ENCODE measurements around the gene BAHCC1. TPM values are rescaled to one million over a fixed set of nuclear protein-coding genes. Genes with fewer than 3 reads are reported as not detected.
A peak's percentile ranks its signal among the peaks of the same experiment; 100 is the strongest.

BAHCC1 gene
- total RNA-seq, 1 donor from 2014 or later = 13.7 TPM

DNA sequence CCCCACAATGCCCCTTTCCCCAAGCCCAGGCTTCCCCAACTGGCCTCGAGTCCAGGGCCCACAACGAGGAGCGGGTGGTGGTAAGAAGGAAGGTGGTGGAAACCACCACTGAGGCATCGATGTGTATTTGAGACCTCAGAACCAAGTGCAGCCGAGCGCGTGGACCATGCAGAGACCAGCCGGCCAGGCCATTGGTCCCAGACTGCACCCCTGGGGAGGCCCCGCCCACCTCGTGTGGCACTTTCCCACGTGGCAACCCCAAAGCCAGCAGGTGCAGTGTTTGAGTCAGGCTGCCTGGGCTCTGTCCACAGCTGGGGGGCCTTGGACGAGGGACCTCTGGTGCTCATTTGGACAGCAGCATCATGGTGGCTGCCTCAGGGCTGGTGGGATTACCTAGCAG, 28.1 kb upstream of the BAHCC1 start:
- DNase-seq = no peak

DNA sequence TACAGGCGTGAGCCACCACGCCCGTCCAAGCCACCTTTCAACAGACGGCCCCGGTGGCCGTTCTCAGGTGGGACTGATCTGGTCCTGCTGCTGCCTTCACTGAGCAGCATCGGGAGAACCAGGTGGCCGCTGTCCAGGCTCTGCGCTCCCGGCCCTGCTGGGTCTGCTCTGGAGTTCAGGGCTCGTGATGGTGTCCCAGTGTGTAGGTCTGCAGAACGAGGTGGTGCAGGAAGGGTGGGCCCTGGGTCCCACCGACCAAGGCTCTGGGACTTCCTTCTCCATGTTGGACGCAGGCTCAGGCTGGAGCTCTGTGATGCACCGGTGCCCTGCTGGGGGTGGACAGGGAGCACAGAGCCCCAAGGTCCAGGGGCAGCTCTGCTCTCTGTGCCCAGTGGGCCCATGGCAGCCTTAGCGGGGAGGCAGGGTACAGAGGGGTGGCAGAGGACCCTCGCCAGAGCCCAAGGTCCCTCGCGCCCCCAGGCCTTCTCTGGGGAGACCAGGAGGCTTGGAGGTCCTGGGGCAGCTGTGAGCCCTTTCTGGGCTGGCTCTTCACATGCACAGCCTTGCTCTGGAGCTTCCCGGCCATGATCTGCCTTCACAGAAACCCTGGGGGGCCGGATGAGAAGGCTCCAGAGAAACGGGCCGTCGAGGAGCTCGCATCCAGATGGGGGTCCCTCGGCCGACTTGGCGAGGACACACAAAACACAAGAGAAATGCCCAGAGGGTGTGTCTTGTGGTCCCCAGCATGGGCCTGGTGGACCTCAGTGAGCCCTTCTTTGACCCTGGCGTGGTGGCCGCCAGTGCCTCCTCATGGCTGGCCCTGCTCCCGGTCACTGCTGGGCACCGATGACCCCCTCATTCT, 26.9 kb upstream of the BAHCC1 start:
- no peak for DNase-seq

DNA sequence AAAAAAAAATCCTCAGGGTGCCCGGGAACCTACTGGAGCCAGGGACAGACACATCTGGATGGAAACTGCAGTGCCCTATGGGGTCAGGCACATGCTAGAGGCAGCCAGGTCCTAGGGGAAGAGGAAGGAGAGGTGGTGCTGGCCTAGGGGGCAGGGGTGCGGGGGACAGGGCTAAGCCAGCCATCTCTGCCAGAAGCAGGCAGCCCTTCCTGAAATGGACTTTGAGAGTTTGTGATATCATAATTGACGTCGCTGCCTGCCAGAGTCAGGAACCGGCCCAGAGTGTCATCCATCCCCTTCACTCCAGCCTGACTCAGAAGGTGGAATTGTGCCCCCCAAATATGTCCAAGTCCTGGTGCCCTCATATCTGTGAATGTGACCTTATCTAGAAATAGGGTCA, 25.0 kb upstream of the BAHCC1 start:
- no peak for DNase-seq

DNA sequence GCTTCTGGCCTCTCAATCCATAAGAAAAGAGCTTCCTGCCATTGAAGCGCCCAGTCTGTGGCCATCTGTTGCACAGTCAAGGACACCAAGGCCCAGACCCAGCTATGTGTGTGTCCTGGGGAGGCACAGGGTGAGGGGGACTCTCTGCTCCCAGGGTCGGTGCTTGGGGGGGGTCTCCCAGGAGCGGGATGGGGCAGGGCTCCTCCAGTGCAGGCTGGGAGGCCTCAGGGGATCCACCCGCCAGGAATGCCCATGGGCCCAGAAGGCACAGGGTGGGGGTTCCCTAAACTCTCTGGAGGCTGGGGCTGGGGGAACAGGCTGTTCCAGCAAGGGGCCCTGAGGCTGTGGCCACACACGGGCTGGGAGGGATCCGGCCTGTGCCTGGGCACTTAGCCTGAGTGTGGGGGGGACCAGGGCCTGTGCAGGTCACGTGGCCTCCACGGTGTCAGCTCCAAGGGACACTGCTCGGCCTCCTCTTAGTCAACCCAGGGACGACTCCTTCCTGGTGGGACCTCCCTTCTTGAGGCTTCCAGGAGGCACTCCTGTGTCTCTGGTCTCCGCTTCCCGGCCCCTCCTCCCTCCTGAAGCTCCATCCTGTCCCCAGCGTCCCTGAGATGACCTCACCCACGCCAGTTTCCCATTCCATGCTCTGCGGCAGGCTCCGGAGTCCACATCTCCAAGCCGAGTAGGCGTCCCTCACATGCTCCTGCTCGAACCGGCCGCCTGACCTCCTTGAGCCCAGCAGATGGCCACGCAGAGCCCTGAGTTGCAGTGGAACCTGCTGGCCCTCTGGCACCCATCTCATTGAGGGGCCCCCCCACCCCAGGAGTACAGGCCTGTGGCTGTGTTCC, 23.1 kb upstream of the BAHCC1 start:
- DNase-seq = peak; percentile 50

DNA sequence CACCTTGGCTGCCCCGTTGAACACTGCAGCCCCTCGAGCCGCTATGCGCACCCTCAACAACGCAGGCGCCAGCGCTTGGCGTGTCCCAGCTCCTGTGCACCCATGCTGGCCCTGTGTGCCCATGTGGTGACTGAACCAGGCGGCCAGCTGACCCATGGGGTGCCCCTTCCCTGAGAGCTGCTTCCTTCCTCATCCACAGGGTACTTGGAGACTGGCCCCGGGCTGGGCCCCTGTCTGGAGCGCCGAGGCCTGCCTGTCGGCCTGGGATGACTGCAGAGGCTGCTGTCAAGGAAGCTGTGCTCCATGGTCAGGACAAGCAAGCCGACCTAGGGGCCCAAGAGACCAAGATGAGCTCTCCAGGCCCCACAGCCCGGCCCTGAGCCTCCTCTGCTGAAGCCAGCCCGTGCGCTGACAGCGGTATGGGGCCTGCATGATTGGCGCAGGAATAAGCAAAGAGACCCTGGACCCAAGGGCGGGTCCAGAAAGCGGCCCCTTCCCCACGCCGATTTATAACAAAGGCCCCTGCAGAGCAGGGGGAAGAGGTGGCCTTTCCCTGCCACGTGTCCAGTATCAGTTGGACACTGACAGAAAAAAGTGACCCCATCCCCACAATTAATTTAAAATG, 21.6 kb upstream of the BAHCC1 start:
- DNase-seq = no peak

DNA sequence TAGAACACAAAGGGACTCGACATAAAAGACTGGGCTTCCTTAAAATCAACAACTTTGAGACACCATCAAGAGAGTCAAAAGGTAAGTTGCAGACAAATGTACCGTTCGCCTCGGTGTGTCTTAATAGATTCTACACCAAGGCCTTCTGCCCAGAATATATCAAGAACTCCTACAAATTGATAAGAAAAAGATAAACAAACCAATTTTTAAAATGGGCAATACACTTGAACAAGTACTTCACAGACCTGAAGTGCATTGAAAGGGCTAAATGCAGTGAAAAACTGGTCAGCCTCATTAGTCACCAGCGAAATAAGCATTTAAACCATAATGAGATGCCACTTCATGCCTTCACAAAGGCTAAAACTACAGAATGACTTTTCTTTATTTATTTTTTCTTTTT, 20.4 kb upstream of the BAHCC1 start:
- DNase-seq = no peak

DNA sequence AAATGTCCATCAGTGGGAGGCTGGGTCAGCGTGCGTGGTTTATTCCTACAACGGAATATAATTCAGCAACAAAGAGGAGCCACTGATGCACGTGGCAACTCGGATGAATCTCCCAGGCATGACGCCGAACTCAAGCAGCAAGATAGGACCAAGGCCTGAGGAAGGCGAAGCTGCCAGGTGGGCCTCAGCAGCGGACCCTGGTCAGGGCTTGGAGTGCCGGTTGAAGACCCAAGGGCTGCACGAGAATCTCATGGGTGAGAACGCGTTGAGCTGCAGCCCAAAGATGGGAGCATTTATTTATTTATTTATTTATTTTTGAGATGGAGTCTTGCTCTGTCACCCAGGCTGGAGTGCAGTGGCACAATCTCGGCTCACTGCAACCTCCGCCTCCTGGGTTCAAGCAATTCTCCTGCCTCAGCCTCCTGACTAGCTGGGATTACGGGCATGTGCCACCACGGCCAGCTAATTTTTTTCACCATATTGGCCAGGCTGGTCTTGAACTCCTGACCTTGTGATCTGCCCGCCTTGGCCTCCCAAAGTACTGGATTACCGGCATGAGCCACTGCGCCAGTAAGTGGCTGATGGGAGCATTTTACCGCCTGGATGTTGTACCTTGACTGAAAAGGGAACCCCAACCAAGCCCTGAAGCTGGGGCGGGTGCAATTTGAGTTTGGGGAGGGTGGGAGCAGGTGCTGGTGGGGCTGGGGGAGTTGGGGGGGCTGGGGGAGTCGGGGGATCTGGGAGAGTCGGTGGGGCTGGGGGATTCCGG, 18.1 kb upstream of the BAHCC1 start:
- no peak for DNase-seq

DNA sequence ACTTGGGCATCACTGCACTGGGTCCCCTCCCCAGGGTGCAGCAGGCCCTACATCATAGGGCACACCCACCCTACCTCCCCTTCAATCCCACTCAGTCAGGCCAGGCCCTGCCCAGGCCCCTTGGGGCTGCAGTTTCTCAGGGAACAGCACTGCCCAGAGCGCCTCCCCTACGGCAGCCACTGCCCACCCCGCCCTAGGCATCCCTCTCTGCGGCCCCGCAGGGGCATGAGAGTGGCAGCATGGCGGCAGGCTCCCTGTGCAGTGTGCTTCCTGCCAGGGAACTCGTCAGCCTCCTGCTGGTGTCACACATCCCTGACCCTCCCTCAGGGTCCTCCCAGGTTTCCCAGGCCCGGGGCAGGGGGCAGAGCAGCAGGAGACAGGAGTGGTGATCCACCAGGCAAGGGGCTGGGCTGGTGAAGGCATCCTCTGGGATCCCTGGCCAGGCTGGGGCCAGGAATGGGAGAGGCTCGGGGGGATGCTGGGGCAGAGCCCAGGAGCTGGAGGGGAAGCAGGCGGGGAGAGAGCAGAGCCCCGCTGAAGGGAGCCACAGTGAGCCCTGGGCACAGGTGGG, 16.2 kb upstream of the BAHCC1 start:
- no peak for DNase-seq

DNA sequence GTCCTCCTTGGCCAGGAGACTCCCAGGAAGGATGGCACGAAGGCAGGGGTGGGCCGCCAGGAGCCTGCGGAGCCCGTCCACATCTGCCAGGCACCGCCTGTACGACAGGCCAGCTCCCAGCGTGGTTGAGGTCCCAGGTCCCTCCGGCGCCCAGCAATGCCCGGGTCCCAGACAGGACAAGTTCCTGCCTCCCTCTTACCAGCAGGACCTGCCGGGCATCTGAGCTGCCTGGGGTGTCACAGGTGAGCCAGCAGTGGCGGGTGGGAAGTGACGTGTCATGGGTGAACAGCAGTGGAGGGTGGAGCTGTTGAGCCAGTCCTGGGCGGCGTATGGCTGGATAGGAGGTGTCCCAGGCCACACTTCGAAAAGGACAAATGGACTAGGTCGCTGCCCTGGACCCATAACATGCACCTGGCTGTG, 15.7 kb upstream of the BAHCC1 start:
- DNase-seq = no peak

DNA sequence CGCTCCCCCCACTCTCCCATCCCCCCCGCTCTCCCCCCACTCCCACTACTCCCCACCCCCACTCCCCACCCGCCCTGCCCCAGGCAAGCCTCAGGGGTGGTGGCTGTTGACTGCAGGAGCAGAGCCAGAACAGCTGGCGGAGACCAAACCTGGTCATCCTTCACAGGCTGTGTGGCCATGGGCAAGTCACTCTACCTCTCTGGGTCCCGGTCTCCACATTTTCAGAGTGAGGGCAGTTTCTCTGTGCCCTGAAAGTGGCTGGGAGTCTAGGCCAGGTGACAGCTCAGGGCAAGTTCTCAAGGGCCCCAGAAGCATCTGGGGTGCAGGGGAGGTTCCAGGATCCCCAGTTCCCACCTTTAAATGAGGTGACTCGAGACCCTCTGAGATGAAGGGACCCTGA, 15.1 kb upstream of the BAHCC1 start:
- DNase-seq = no peak

DNA sequence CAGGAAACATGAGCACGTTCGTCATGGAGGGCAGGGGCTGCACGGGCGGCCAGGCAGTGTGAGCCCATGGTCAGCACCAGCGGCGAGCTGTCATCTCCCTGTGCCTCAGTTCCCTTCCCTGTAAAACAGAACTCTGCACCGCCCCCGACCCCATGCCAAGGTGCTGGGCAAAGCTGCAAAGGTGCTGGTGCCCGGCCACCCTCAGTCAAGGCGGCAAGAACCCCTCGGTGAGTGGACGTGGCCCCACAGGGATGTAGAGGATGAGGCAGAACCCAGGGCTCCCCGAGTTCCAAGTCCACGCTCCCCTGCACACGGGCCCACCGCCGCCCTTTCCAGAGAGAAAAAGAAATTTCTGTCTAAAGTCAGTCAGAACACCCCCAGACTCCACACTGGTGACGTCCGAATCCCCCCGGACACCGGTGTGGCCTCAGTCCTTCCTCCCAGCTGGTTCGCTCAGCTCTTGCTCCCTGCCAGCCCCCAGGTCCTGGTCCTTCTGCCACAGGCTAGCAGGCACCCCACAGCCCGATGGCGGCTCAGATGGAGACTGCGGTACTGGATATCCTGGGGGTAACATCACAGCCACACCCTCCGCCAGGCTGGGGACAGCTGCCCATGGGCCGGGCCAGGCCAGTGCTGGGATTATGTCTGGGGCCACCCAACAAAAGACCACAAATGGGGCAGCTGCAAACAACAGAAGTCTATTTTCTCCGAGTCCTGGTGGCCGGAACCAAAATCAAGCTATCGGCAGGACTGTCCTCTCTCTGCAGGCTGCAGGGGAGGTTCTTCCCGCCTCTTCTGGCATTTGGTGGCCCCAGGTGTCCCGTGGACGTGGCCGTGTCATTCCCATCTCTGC, 14.4 kb upstream of the BAHCC1 start:
- peak; percentile 79 for DNase-seq

DNA sequence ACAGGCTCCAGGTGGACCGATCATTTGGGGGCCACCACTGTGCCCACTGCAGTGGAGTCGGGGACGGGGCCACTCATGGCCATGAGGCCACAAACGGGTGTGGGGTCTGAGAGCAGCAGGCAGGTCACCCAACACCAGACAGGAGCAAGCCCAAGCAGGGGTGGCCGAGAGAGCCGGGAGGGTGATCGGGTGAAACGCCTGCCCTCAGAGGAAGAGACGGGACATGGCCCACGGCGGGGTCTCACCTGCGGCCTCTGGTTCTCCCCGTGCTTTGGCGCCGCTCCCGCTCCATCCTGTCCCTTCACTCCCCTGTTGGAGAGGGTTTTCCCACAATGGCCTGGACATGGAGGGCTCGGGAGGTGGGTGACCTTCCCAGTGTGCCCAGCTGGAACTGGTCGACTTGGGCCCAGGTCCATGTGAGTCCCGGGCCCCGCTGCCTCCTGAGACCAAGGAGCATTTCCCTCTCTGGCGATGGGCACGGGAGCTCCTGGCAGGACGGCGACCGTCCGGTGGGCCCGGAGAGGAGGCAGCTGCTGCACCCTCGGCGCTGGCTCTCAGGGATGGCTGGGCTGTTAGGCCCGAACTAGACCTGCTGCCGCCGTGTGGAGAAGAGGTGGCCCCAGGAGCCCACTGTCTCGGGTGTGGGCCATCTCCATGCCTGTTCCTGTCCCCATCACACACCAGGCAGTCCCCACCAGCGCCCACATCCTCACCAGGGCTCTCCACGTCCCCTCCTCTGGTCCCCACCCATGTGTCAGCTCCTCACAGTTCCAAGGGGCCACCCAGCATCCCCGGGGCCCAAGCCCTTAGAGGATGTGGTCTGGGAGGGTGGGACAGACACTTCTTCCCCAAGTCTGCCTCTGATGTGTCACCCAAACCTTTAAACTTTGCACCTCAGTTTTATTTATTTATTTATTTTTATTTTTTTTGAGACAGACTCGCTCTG, 13.4 kb upstream of the BAHCC1 start:
- no peak for DNase-seq

DNA sequence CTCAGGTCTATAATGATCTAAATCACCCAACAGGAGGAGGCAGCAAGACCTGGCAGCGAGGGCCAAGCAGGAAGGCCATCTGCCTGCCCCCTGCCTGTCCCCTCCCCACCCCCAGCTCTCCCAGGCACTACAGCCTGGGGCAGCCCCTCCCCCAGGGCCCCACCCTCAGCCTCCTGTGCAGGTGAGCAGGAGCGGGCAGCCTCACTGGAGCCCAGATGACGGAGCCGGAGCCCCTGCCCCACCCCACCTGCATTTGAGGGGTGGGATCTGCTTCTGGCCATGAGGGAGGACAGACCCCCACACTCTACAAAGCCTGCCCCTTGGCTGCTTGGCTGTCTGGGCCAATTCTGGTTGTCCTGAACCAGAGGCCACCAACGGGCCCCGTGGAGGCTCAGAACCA, 12.4 kb upstream of the BAHCC1 start:
- DNase-seq = no peak

DNA sequence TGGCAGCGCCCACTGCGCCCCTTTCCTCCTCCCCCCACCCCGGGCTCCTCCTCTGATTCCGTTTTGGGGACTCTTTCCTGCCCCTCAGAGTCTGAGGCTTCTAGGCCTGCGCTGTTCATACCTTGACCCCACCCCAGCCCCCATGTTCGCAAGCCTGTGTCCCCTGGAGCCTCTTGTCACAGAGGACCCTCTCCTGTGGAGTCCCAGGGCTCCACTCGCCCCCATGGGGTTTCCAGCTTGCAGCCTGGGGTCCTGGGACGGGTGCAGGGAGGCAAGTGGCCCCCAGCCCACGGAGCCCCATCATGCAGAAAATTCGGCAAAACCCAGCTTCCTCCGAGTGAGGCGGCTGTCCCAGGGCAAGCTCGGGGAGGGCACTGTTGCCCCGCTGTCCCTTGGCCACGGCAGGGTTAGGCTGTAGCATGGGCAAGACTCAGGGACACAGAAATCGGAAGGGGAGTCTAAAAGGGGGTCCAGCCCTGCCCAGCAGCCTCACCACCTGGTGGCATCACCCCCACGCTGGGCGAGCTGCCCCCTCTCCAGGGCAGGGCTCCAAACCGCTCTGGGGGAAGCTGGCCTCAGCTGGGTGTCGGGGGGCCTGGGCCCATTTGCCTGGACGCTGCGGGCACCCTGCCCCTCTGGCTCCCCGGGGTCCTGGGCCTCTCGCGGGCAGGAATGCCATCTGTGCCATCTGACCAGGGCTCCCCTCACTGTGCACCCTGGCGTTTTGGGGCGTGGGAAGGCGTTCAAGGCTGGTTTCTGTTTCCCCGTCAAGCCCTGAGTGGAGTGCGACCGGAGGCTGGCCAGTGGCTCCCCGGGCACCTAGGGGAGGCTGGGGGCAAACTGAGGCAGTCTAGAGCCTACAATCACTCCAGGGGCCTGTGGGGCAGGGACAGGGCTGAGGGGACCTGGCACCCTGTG, 11.5 kb upstream of the BAHCC1 start:
- DNase-seq = no peak

DNA sequence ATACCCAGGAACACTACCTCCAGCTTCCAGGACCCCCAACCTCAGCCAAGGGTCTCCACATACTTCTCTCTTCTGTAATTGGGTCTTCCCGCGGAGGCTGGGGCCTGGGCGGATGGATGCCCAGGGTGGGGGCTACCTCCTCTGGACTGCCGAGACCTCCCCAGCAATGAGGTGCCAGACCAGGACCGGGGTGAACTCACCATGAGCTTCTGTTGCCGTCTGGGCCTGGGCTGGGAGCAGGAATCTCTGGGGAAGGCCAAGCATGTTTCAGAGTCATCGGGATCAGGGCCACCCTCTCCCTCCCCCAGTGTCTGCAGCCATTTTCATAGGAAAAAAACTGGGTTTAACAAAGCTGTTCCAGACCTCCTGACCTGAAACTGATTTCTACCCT, 10.3 kb upstream of the BAHCC1 start:
- DNase-seq = no peak

DNA sequence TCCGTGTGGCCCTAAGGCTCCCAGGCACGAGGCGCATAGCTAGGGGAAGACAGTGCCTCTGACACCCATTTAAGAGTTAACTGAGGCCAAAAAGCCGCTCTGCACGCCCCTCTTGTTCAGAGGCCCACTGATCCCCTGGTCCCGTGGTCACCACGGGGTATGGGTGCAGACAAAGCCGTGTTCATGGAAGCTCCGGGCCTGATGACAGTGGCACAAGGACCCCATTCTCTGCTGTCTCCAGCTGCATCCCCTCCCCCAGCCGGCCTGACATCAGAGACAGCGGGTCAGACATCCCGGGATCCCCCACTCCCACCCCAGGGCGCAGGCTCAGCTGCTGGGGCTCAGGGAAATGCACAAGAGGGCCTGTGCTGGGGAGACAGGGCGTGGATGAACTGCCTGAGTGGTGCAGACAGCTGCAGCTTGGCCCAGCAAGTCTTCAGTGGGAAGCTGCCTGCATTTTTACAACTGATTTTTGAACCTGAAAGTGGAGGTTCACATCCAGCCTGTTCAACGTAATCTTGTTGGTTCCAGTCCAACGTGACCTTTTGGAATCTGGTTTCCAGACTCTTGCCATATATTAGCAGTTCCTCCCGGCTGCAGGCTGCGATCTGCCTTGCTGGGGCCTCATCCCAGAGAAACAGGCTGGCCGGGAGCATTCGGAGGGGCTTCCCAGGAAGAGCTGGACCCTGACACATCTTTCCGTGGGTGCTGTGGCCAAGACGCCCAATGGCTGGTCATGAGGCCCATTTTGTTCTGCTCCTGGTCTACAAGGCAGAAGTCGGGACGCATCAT, 9.7 kb upstream of the BAHCC1 start:
- DNase-seq = peak; percentile 93

DNA sequence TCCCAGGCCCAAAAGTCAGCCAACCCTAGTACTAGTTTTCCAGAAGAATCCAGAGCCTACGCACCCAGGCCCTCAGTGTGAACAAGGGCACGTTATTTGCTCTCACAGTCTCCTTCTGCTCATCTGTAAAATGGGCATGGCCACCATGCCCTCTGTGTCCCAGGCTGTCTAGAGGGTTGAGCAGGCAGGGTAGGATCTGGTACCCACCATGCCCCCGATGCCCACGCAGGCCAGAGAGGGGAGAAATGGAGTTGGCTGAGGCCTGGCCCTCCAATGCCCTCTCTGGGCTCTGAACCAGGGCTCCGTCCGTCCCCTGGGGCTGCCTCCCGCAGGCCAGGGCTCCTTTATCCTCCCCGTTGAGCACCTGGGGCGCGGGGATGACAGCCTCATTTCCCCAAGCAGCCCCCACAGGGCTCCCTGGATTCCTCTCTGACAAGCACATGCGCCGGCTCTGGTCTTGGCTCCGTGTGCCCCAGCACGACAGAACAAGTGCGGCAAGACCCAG, 9.1 kb upstream of the BAHCC1 start:
- no peak for DNase-seq

Data from tongue (tissue), 2 donors.